IMR-90 (cell line): ENCODE data around the gene GPX4. TPM values are rescaled to one million over a fixed set of nuclear protein-coding genes. Genes with fewer than 3 reads are reported as not detected.

Experiments
- ATAC-seq: fragments of 200-7000 bp; cut with Tn5 transposase; 2 replicates; pipeline ENCODE4 v1.9.1; 2020; ENCODE audit warnings: low read depth, mild to moderate bottlenecking, moderate library complexity
- BruUV-seq: library from RNA; stranded (reverse); fragments of 400-500 nt; replicated peaks from 2 replicates; lab custom pipeline; 2021; lab: Mats Ljungman, UMichigan
- CTCF ChIA-PET: fragments of 300-600 bp; formaldehyde crosslinking; extraction: SDS; loops from one replicate; lab custom pipeline; 2021; ENCODE audit warnings: antibody characterized with exemption; lab: Yijun Ruan, JAX
- POLR2A ChIA-PET: fragments of 300-600 bp; sonication (Branson Sonifier 250); formaldehyde crosslinking; loops from one replicate; lab custom pipeline; 2022; ENCODE audit warnings: antibody characterized with exemption; ENCODE audit not compliant: unreplicated experiment; lab: Charles Lee
- DNase-seq: peaks from one replicate; pipeline ENCODE4 v3.0.0; 2013
- H2AFZ ChIP-seq: replicated peaks from 2 replicates; pipeline ENCODE3; 2013; ENCODE audit warnings: low read length, mild to moderate bottlenecking; ENCODE audit not compliant: poor library complexity
- H2AK5ac ChIP-seq: 2 replicates; pipeline ENCODE4 v1.6.1; 2013; ENCODE audit warnings: low read depth, low read length, inconsistent platforms
- H2AK9ac ChIP-seq: replicated peaks from 2 replicates; pipeline ENCODE3; 2013; ENCODE audit warnings: mild to moderate bottlenecking, low read depth, low read length, moderate library complexity; ENCODE audit not compliant: poor library complexity
- H2BK120ac ChIP-seq: 2 replicates; pipeline ENCODE4 v1.6.1; 2013; ENCODE audit warnings: low read depth, low read length, inconsistent platforms
- H2BK15ac ChIP-seq: 3 replicates; pipeline ENCODE4 v1.6.1; 2013; ENCODE audit warnings: low read depth, low read length, inconsistent platforms
- H2BK20ac ChIP-seq: 2 replicates; pipeline ENCODE4 v1.6.1; 2013; ENCODE audit warnings: low read depth, mild to moderate bottlenecking, inconsistent platforms, low read length, moderate library complexity
- H2BK5ac ChIP-seq: 2 replicates; pipeline ENCODE4 v1.6.1; 2013; ENCODE audit warnings: mild to moderate bottlenecking, low read depth, low read length, inconsistent platforms; ENCODE audit not compliant: poor library complexity, severe bottlenecking
- H3K14ac ChIP-seq: replicated peaks from 2 replicates; pipeline ENCODE4 v1.6.1; 2013; ENCODE audit warnings: low read depth, low read length, inconsistent platforms
- H3K18ac ChIP-seq: 2 replicates; pipeline ENCODE4 v1.6.1; 2013; ENCODE audit warnings: low read depth, low read length, control low read depth
- H3K23ac ChIP-seq: 2 replicates; pipeline ENCODE4 v1.6.1; 2013; ENCODE audit warnings: low read depth, low read length, inconsistent platforms
- H3K27ac ChIP-seq: 2 replicates; pipeline ENCODE4 v1.5.1; 2013; ENCODE audit warnings: mild to moderate bottlenecking, control low read depth, low read length; ENCODE audit not compliant: insufficient read depth
- H3K27me3 ChIP-seq: 2 replicates; pipeline ENCODE4 v1.6.1; 2013; ENCODE audit warnings: low read length; ENCODE audit not compliant: control insufficient read depth, insufficient read depth
- H3K36me3 ChIP-seq: 2 replicates; pipeline ENCODE4 v1.6.1; 2013; ENCODE audit warnings: low read length, mixed read lengths; ENCODE audit not compliant: control insufficient read depth, insufficient read depth
- H3K4ac ChIP-seq: 2 replicates; pipeline ENCODE4 v1.6.1; 2013; ENCODE audit warnings: low read depth, low read length, inconsistent platforms
- H3K4me1 ChIP-seq: 2 replicates; pipeline ENCODE4 v1.6.1; 2013; ENCODE audit warnings: low read length, mixed read lengths; ENCODE audit not compliant: control insufficient read depth, insufficient read depth
- H3K4me2 ChIP-seq: 2 replicates; pipeline ENCODE4 v1.6.1; 2013; ENCODE audit warnings: low read depth, mild to moderate bottlenecking, control low read depth, low read length, moderate library complexity
- H3K4me3 ChIP-seq: 2 replicates; pipeline ENCODE4 v1.5.1; 2013; ENCODE audit warnings: low read depth, mild to moderate bottlenecking, control low read depth, low read length, moderate library complexity; ENCODE audit not compliant: insufficient read depth
- H3K56ac ChIP-seq: 2 replicates; pipeline ENCODE4 v1.6.1; 2013; ENCODE audit warnings: low read length, inconsistent platforms; ENCODE audit not compliant: insufficient read depth; ENCODE audit errors: extremely low read depth
- H3K79me1 ChIP-seq, 2 experiments: 2 replicates each; pipeline ENCODE4 v1.6.1; 2013; ENCODE audit warnings: low read length in 2 of 2, inconsistent platforms in 1 of 2, low read depth in 1 of 2
- H3K9ac ChIP-seq: 2 replicates; pipeline ENCODE4 v1.6.1; 2013; ENCODE audit warnings: low read depth, low read length, control low read depth
- H3K9me1 ChIP-seq: 2 replicates; pipeline ENCODE4 v1.6.1; 2013; ENCODE audit warnings: low read length, inconsistent platforms; ENCODE audit not compliant: insufficient read depth
- H3K9me3 ChIP-seq: 2 replicates; pipeline ENCODE4 v1.6.1; 2013; ENCODE audit warnings: low read length; ENCODE audit not compliant: control insufficient read depth, insufficient read depth
- H4K20me1 ChIP-seq: 2 replicates; pipeline ENCODE4 v1.6.1; 2013; ENCODE audit warnings: low read length, inconsistent platforms; ENCODE audit not compliant: insufficient read depth
- H4K5ac ChIP-seq: 2 replicates; pipeline ENCODE4 v1.6.1; 2013; ENCODE audit warnings: mild to moderate bottlenecking, low read depth, low read length, control low read depth
- H4K8ac ChIP-seq, 2 experiments: 2 replicates each; pipeline ENCODE4 v1.6.1; 2013; ENCODE audit warnings: low read depth in 2 of 2, low read length in 2 of 2, control low read depth in 1 of 2, inconsistent platforms in 1 of 2
- H4K91ac ChIP-seq: 2 replicates; pipeline ENCODE4 v1.6.1; 2013; ENCODE audit warnings: low read depth, low read length, inconsistent platforms; ENCODE audit not compliant: insufficient read depth
- MAZ ChIP-seq: IDR thresholded peaks from 2 replicates; pipeline ENCODE4 v1.6.1; 2012; ENCODE audit warnings: low read depth, mild to moderate bottlenecking, low read length, improper control_type of control experiment, moderate library complexity, borderline replicate concordance
- RAD21 ChIP-seq: IDR thresholded peaks from 2 replicates; pipeline ENCODE4 v1.6.1; 2012; ENCODE audit warnings: low read length, improper control_type of control experiment
- RCOR1 ChIP-seq: IDR thresholded peaks from 2 replicates; pipeline ENCODE4 v1.6.1; 2012; ENCODE audit warnings: mild to moderate bottlenecking, low read length, improper control_type of control experiment; ENCODE audit not compliant: insufficient replicate concordance
- WGBS, 2 experiments: methylation state at CpG; one replicate each; pipeline versions ENCODE4 v1.1.5 to v1.1.7; 2013; ENCODE audit warnings: missing lambda C conversion rate in 2 of 2; ENCODE audit not compliant: insufficient read length in 1 of 2; ENCODE audit errors: extremely low coverage in 2 of 2; 5-methylcytosine and 5-hydroxymethylcytosine counted together
- dilution Hi-C: fragments of 300-500 bp; cut with HindIII; formaldehyde crosslinking; loops from one replicate; pipeline ENCODE4 v1.14.3; 2018; ENCODE audit warnings: low sequenced_read_pairs; ENCODE audit not compliant: unreplicated experiment
- in situ Hi-C: fragments of 300-500 bp; cut with MboI; formaldehyde crosslinking; loops from 3 replicates; pipeline ENCODE4 v1.14.3; 2019; ENCODE audit warnings: low sequenced_read_pairs, inconsistent platforms, mixed read lengths
- intact Hi-C: fragments of 100-400 bp; cut with micrococcal nuclease; formaldehyde crosslinking; loops from 2 replicates; pipeline ENCODE4 v1.10.0; 2022
- polyA plus RNA-seq, 3 experiments: library from polyadenylated mRNA; depleted of rRNA; stranded (reverse); fragments of >200 nt; gene quantifications; 2 replicates each; pipeline ENCODE4 v1.2.3, GENCODE V29; 2012; ENCODE audit warnings: low replicate concordance in 1 of 3
- total RNA-seq: library from RNA; depleted of rRNA; stranded (reverse); fragments of >200 nt; gene quantifications from 2 replicates; pipeline ENCODE4 v1.2.3, GENCODE V29; 2012

GPX4 gene
- total and polyA plus RNA-seq, 2 of the 4 experiments (the other 2 are of a cell fraction): 357 to 1,083 TPM

DNA sequence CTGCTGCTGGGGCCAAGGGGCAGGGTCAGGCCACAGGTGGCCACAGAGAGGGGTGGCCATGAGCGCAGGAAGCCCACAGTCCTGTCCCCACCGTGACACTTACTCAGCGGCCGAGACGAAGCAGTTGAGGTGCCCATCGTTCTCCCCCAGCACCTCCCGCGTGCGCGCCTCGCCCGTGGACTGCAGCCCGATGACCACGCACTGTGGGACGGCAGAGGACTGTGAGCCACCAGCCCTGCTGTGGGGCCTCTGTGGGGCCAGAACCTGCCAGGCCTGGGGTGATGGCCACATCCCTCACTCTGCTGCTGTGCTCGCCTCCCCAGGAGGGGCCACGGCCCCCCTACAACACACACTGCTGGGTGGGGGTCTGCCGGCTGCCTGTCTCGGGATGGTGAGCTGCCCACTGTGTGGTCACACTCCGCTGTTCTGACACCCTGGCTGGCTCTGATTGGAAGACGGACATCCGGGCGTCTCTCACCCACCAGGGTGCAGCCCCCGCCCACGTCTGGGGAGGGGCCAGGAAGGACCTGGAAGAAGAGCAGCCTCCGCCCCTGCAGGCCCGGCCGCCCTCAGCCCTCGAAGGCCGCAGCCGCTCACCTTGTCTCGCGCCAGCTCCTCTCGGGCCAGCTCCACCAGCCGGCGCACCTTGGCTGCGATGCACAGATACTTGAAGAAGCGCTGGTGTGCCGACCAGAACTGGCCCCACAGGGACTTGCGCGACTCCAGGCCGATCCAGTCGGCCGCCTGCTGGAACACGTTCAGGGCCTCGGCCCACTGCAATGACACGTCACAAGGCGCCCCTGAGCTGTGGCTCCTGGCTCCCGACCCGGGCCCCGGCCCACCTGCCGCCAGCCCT, 13.2 kb downstream of the GPX4 start:
- no peak overlapping the region for H2BK5ac ChIP-seq
- no peak overlapping the region for H2BK15ac ChIP-seq
- no peak overlapping the region for H2AK5ac ChIP-seq
- BruUV-seq: no TSS peak
- H3K36me3 ChIP-seq: peaks cover 86% of the 10 kb centered on the region
- H2AK9ac ChIP-seq: peak overlapping the region; percentile 16
- H3K4me3 ChIP-seq: no peak overlapping the region
- no peak for TF ChIP-seq RAD21
- TF ChIP-seq RCOR1: no peak
- no peak for TF ChIP-seq MAZ
- no peak overlapping the region for H2BK20ac ChIP-seq
- no peak overlapping the region for H3K14ac ChIP-seq
- no peak overlapping the region for H4K8ac ChIP-seq
- ChIA-PET CTCF (no interaction called here), POLR2A (no interaction called here)
- no peak overlapping the region for H4K91ac ChIP-seq
- in situ Hi-C loops: no loop called here
- ATAC-seq (no peak), DNase-seq (no peak)
- 95% methylated on average over 37 of the region's 52 CpGs; no CpG with 5 or more reads in 1 of the 2 experiments for WGBS, 2 experiments
- H3K18ac ChIP-seq: no peak overlapping the region
- intact Hi-C loops: no loop called here
- H2BK120ac ChIP-seq: no peak overlapping the region
- peaks cover 19% of the 10 kb centered on the region for H4K20me1 ChIP-seq
- H3K27me3 ChIP-seq: no peaks in the 10 kb centered on the region
- H3K4me2 ChIP-seq: no peak overlapping the region
- H3K9me3 ChIP-seq: no peaks in the 10 kb centered on the region
- H4K5ac ChIP-seq: no peak overlapping the region
- H3K4ac ChIP-seq: no peak overlapping the region
- peaks cover 11% of the 10 kb centered on the region for H3K4me1 ChIP-seq
- H3K27ac ChIP-seq: no peak overlapping the region
- peaks cover 11 to 41% of the 10 kb centered on the region in 2 experiments for H3K79me1 ChIP-seq
- no peak overlapping the region for H3K9ac ChIP-seq
- H2AFZ ChIP-seq: no peak overlapping the region
- H3K23ac ChIP-seq: no peak overlapping the region
- H3K9me1 ChIP-seq: no peaks in the 10 kb centered on the region
- dilution Hi-C loops: no loop called here
- no peak overlapping the region for H3K56ac ChIP-seq
